HepG2 (cell line): ENCODE results near the gene COL9A3. TPM values are rescaled to one million over a fixed set of nuclear protein-coding genes. Genes with fewer than 3 reads are reported as not detected.

Experiments used
- BRD4 ChIP-seq: sonication (generic); formaldehyde crosslinking; IDR thresholded peaks from 2 replicates; pipeline ENCODE4 v1.4.0; 2020; ENCODE audit warnings: missing genetic modification reagents
- ELF4 ChIP-seq: sonication (generic); formaldehyde crosslinking; IDR thresholded peaks from 2 replicates; pipeline ENCODE4 v1.5.0; 2020; ENCODE audit warnings: missing genetic modification reagents, mild to moderate bottlenecking, moderate library complexity, borderline replicate concordance
- FOXP1 ChIP-seq, 2 experiments: fragments of 450-650 bp in 1 of 2; IDR thresholded peaks; 2 replicates each; pipeline ENCODE4 v1.6.1; 2017 to 2018; ENCODE audit warnings: antibody characterized with exemption in 1 of 2
- GATAD2A ChIP-seq: IDR thresholded peaks from 2 replicates; pipeline ENCODE4 v1.6.1; 2016
- GMEB1 ChIP-seq: sonication (generic); formaldehyde crosslinking; IDR thresholded peaks from 2 replicates; pipeline ENCODE4 v1.5.1; 2020; ENCODE audit warnings: missing genetic modification reagents, mild to moderate bottlenecking, borderline replicate concordance
- HMG20A ChIP-seq: IDR thresholded peaks from 2 replicates; pipeline ENCODE4 v1.6.1; 2016; ENCODE audit warnings: borderline replicate concordance
- MAX ChIP-seq: IDR thresholded peaks from 2 replicates; pipeline ENCODE4 v1.6.1; 2012; ENCODE audit warnings: inconsistent platforms
- NKX3-1 ChIP-seq: sonication (generic); formaldehyde crosslinking; IDR thresholded peaks from 2 replicates; pipeline ENCODE4 v1.5.0; 2020; ENCODE audit warnings: missing genetic modification reagents
- RNF219 ChIP-seq: sonication (generic); formaldehyde crosslinking; IDR thresholded peaks from 2 replicates; pipeline ENCODE4 v1.5.0; 2020; ENCODE audit warnings: mild to moderate bottlenecking, missing genetic modification reagents
- SMARCC2 ChIP-seq: fragments of 450-650 bp; IDR thresholded peaks from 2 replicates; pipeline ENCODE4 v1.6.1; 2017; ENCODE audit warnings: antibody characterized with exemption, mild to moderate bottlenecking
- SPEN ChIP-seq: sonication (generic); formaldehyde crosslinking; IDR thresholded peaks from 2 replicates; pipeline ENCODE4 v1.5.1; 2020; ENCODE audit warnings: low read depth, mild to moderate bottlenecking, missing genetic modification reagents
- UBTF ChIP-seq: sonication (generic); formaldehyde crosslinking; IDR thresholded peaks from 2 replicates; pipeline ENCODE4 v1.4.0; 2020; ENCODE audit warnings: mild to moderate bottlenecking, missing genetic modification reagents
- ZBTB3 ChIP-seq: sonication (generic); formaldehyde crosslinking; IDR thresholded peaks from 2 replicates; pipeline ENCODE4 v1.4.0; 2020; ENCODE audit warnings: low read depth, mild to moderate bottlenecking, moderate library complexity, missing genetic modification reagents, borderline replicate concordance
- ZNF138 ChIP-seq: sonication (generic); formaldehyde crosslinking; IDR thresholded peaks from 2 replicates; pipeline ENCODE4 v1.5.0; 2020; ENCODE audit warnings: mild to moderate bottlenecking, low read depth, missing genetic modification reagents
- ZNF230 ChIP-seq: sonication (generic); formaldehyde crosslinking; IDR thresholded peaks from 2 replicates; pipeline ENCODE4 v1.4.0; 2020; ENCODE audit warnings: mild to moderate bottlenecking, missing genetic modification reagents
- ZNF234 ChIP-seq: sonication (generic); formaldehyde crosslinking; conservative IDR thresholded peaks from 2 replicates; pipeline ENCODE4 v1.5.1; 2020; ENCODE audit warnings: mild to moderate bottlenecking, missing genetic modification reagents
- ZNF350 ChIP-seq: sonication (generic); formaldehyde crosslinking; IDR thresholded peaks from 2 replicates; pipeline ENCODE4 v1.4.0; 2020; ENCODE audit warnings: mild to moderate bottlenecking, low read depth, missing genetic modification reagents, borderline replicate concordance
- ZNF496 ChIP-seq: sonication (generic); formaldehyde crosslinking; IDR thresholded peaks from 2 replicates; pipeline ENCODE4 v1.8.1; 2023; ENCODE audit warnings: mild to moderate bottlenecking, moderate library complexity, missing genetic modification reagents; ENCODE audit not compliant: insufficient replicate concordance
- ZNF580 ChIP-seq: IDR thresholded peaks from 2 replicates; pipeline ENCODE4 v1.6.1; 2016; ENCODE audit warnings: low read depth, borderline replicate concordance
- ZNF619 ChIP-seq: sonication (generic); formaldehyde crosslinking; IDR thresholded peaks from 2 replicates; pipeline ENCODE4 v1.4.0; 2020; ENCODE audit warnings: mild to moderate bottlenecking, missing genetic modification reagents
- ZNF660 ChIP-seq: sonication (generic); formaldehyde crosslinking; IDR thresholded peaks from 2 replicates; pipeline ENCODE4 v1.5.1; 2020; ENCODE audit warnings: mild to moderate bottlenecking, low read depth, missing genetic modification reagents, borderline replicate concordance
- ZNF782 ChIP-seq: sonication (generic); formaldehyde crosslinking; IDR thresholded peaks from 2 replicates; pipeline ENCODE4 v1.4.0; 2020; ENCODE audit warnings: missing genetic modification reagents, mild to moderate bottlenecking, borderline replicate concordance
- polyA plus RNA-seq, 8 experiments: library from polyadenylated mRNA; depleted of rRNA in 3 of 8; stranded (reverse) in 7 of 8; unstranded in 1 of 8; fragments of >200 nt; fragmentation: Illumina TruSeq in 4 of 8; extraction: Trizol in 4 of 8; gene quantifications; 2 replicates each; pipeline versions ENCODE4 v1.2.1 to v1.2.3, GENCODE V29; 2011 to 2016; ENCODE audit warnings: low read depth in 4 of 8, missing spikeins in 1 of 8, mixed read lengths in 1 of 8; ENCODE audit not compliant: insufficient read depth in 1 of 8
- total RNA-seq, 5 experiments: library from RNA; depleted of rRNA; stranded (reverse); fragments of >200 nt; fragmentation: Illumina TruSeq; extraction: Trizol; gene quantifications; 2 replicates each; pipeline ENCODE4 v1.2.3, GENCODE V29; 2016; ENCODE audit warnings: low read depth in 1 of 5

COL9A3 gene
- total and polyA plus RNA-seq, 2 of the 13 experiments (the other 11 are each of a cell fraction or from before 2014, with no cell fraction given) = 155 to 204 TPM

GRCh38 chr20:62875419-62876361 is 58.8 kb downstream of the COL9A3 start (continued):
- TF ChIP-seq ZNF496 (CRISPR knock-in tag) (no peak), BRD4 (CRISPR knock-in tag) (peak; percentile 74; the same call in 1 of the 2 replicates), GMEB1 (CRISPR knock-in tag) (peak; percentile 42; the same call in 1 of the 2 replicates), ZBTB3 (0 out of 2 replicates have a peak, but pooled peaks have one; percentile 39), ZNF138 (CRISPR knock-in tag) (no peak), ELF4 (CRISPR knock-in tag) (no peak), HMG20A (CRISPR knock-in tag) (peak; percentile 29; the same call in 1 of the 2 replicates), ZNF660 (CRISPR knock-in tag) (no peak), FOXP1 (IDR thresholded peaks at IDR 0.05) (no peak), FOXP1 (CRISPR knock-in tag; IDR thresholded peaks at IDR 0.05) (no peak), RNF219 (CRISPR knock-in tag) (no peak), NKX3-1 (no peak), ZNF230 (0 out of 2 replicates have a peak, but pooled peaks have one; percentile 50), ZNF580 (peak; percentile 68; the same call in 1 of the 2 replicates), ZNF782 (0 out of 2 replicates have a peak, but pooled peaks have one; percentile 57), ZNF234 (CRISPR knock-in tag) (no peak), ZNF350 (peak; percentile 58), SPEN (CRISPR knock-in tag) (peak; percentile 83), SMARCC2 (no peak), UBTF (CRISPR knock-in tag) (peak; percentile 82), MAX (peak; percentile 80), GATAD2A (CRISPR knock-in tag) (peak; percentile 59), ZNF619 (CRISPR knock-in tag) (0 out of 2 replicates have a peak, but pooled peaks have one; percentile 74)
